Peyer's patch (tissue), 4 donors: Measurements from ENCODE around the gene MYL6.

Source experiments
- CTCF ChIP-seq, 6 experiments: fragments of 450-650 bp in 4 of 6; fragments of 200-600 bp in 2 of 6; sonication (generic) in 1 of 6; IDR thresholded peaks; one replicate each; pipeline ENCODE4 v1.5.1; 2017 to 2019; ENCODE audit warnings: antibody characterized with exemption in 6 of 6, mild to moderate bottlenecking in 3 of 6, moderate library complexity in 1 of 6
- POLR2A ChIP-seq, 2 donors: fragments of 450-650 bp; IDR thresholded peaks; one replicate each; pipeline ENCODE4 v1.5.1; 2017; ENCODE audit warnings: antibody characterized with exemption in 2 of 2, mild to moderate bottlenecking in 2 of 2, moderate library complexity in 2 of 2

GRCh38 chr12:56197921-56198635, 39.9 kb downstream of the MYL6 start:
- TF ChIP-seq CTCF (IDR thresholded peaks at IDR 0.05) (no peak), POLR2A (IDR thresholded peaks at IDR 0.05) (no peak)
